Left ventricle myocardium superior (tissue), 1 donor: ENCODE data around the gene TADA1. TPM values are rescaled to one million over a fixed set of nuclear protein-coding genes. Genes with fewer than 3 reads are reported as not detected.

Experiments used
- ATAC-seq: fragments of 200-7000 bp; cut with Tn5 transposase; one replicate; pipeline ENCODE4 v1.9.1; 2020; ENCODE audit warnings: mild to moderate bottlenecking, moderate library complexity
- DNase-seq: peaks from one replicate; pipeline ENCODE4 v3.0.0-alpha.2; 2020
- intact Hi-C: fragments of 100-400 bp; cut with micrococcal nuclease; formaldehyde crosslinking; loops from one replicate; pipeline ENCODE4 v1.11.0; 2022
- long read RNA-seq: library from polyadenylated mRNA; unstranded; transcript quantifications from one replicate; pipeline ENCODE4 v2.0.0, GENCODE V29; 2021
- total RNA-seq: library from RNA; stranded (reverse); fragmentation: NEBNext Ultra II Directional; extraction: Animal tissue kit (Norgen Biotek cat#: 25700); gene quantifications from one replicate; pipeline ENCODE4 v1.2.1, GENCODE V29; 2021
- donor health status: DM: no; HTN: yes; CAD: no; lungs with severe emphysema.

Gene TADA1
- total RNA-seq, result 9.6 TPM
- long read RNA-seq, transcript TADA1-201 (8 exons, 2,159 nt), result major isoform, 25 of 27 reads
- long read RNA-seq, partial matches to known transcripts, result 0 of 27 reads
- long read RNA-seq, other reads (novel, unspliced or antisense), result 1 of 27 reads

- peak; percentile 97 for ATAC-seq
- DNase-seq, result peak; percentile 99
- intact Hi-C loops, result loop anchor here (2.0 kb wide), 1 partner anchor 37 kb away; the partner anchor contains the start of gene POGK
These were observed at the start of gene TADA1 for GRCh38 chr1:166875734-166876539. TADA1 (minus strand) TSS chr1:166876264; CDS start chr1:166876233, 31 bp downstream.

GRCh38 chr1:166924823-166925541, 48.9 kb upstream of the TADA1 start:
- no peak for DNase-seq
- intact Hi-C loops, result no loop called here
- no peak for ATAC-seq

GRCh38 chr1:166920561-166921475, 44.8 kb upstream of the TADA1 start:
- intact Hi-C loops, result no loop called here
- peak; percentile 50 for DNase-seq
- ATAC-seq, result peak; percentile 79

- DNase-seq (no peak), ATAC-seq (no peak)
- intact Hi-C loops, result no loop called here
These were observed 42.9 kb upstream of the TADA1 start for GRCh38 chr1:166918956-166919316.

GRCh38 chr1:166918088-166918955, 42.3 kb upstream of the TADA1 start:
- no peak for ATAC-seq
- no peak for DNase-seq
- intact Hi-C loops, result no loop called here

- intact Hi-C loops, result no loop called here
- no peak for DNase-seq
- no peak for ATAC-seq
These were observed 39.9 kb upstream of the TADA1 start for GRCh38 chr1:166915941-166916340.

GRCh38 chr1:166915042-166915441, 39.0 kb upstream of the TADA1 start:
- DNase-seq, result no peak
- intact Hi-C loops, result no loop called here

GRCh38 chr1:166914111-166914510, 38.0 kb upstream of the TADA1 start:
- intact Hi-C loops, result loop anchor here (5.0 kb wide), 1 partner anchor 143 kb away; no protein-coding TSS in a partner anchor
- DNase-seq (no peak), ATAC-seq (no peak)

More at GRCh38 chr1:166915042-166915441, 39.0 kb upstream of the TADA1 start:
- no peak for ATAC-seq

- ATAC-seq (no peak), DNase-seq (no peak)
- intact Hi-C loops, result loop anchor here (5.0 kb wide), 1 partner anchor 146 kb away; no protein-coding TSS in a partner anchor
These were observed 35.6 kb upstream of the TADA1 start for GRCh38 chr1:166911624-166912023.

- peak; percentile 38 for DNase-seq
- peak; percentile 93 for ATAC-seq
These were observed 34.4 kb upstream of the TADA1 start for GRCh38 chr1:166910396-166910994.

GRCh38 chr1:166908942-166909341, 32.9 kb upstream of the TADA1 start:
- ATAC-seq (no peak), DNase-seq (no peak)
- intact Hi-C loops, result no loop called here

More at GRCh38 chr1:166910396-166910994, 34.4 kb upstream of the TADA1 start:
- intact Hi-C loops, result loop anchor here (5.0 kb wide), 1 partner anchor 147 kb away; no protein-coding TSS in a partner anchor

GRCh38 chr1:166907763-166908162, 31.7 kb upstream of the TADA1 start:
- intact Hi-C loops, result no loop called here
- DNase-seq, result no peak
- ATAC-seq, result no peak

GRCh38 chr1:166907051-166907450, 31.0 kb upstream of the TADA1 start:
- DNase-seq (no peak), ATAC-seq (no peak)
- intact Hi-C loops, result no loop called here

GRCh38 chr1:166906647-166907046, 30.6 kb upstream of the TADA1 start:
- no peak for ATAC-seq
- DNase-seq, result no peak
- intact Hi-C loops, result no loop called here

- ATAC-seq, result no peak
- DNase-seq, result no peak
- intact Hi-C loops, result no loop called here
These were observed 29.8 kb upstream of the TADA1 start for GRCh38 chr1:166905900-166906299.

- ATAC-seq (no peak), DNase-seq (no peak)
- intact Hi-C loops, result no loop called here
These were observed 29.1 kb upstream of the TADA1 start for GRCh38 chr1:166905136-166905535.

- no peak for ATAC-seq
- no peak for DNase-seq
These were observed 27.2 kb upstream of the TADA1 start for GRCh38 chr1:166903232-166903631.

GRCh38 chr1:166902279-166902678, 26.2 kb upstream of the TADA1 start:
- ATAC-seq (peak; percentile 60), DNase-seq (no peak)
- intact Hi-C loops, result no loop called here

More at GRCh38 chr1:166903232-166903631, 27.2 kb upstream of the TADA1 start:
- intact Hi-C loops, result no loop called here
